Lung (tissue), 12 donors: ENCODE data around the gene ACADL. TPM values are rescaled to one million over a fixed set of nuclear protein-coding genes. Genes with fewer than 3 reads are reported as not detected.
A peak's percentile ranks its signal among the peaks of the same experiment; 100 is the strongest.

Experiments used
- ATAC-seq: fragments of 200-7000 bp; cut with Tn5 transposase; one replicate; pipeline ENCODE4 v1.9.1; 2020; ENCODE audit warnings: moderate number of reproducible peaks; ENCODE audit not compliant: insufficient read depth, low FRiP score
- DNase-seq, 3 donors: peaks; one replicate each; pipeline ENCODE4 v3.0.0-alpha.2; 2013 to 2017
- H3K27ac ChIP-seq, 2 donors: one replicate each; pipeline ENCODE4 v1.5.1; 2013; ENCODE audit warnings: mild to moderate bottlenecking in 2 of 2, moderate library complexity in 2 of 2, control low read depth in 1 of 2, inconsistent platforms in 1 of 2, low read depth in 1 of 2, low read length in 1 of 2
- H3K27me3 ChIP-seq, 3 donors: one replicate each; pipeline ENCODE4 v1.5.1; 2013; ENCODE audit warnings: low read length in 2 of 3; ENCODE audit not compliant: control insufficient read depth in 3 of 3, insufficient read depth in 3 of 3
- H3K36me3 ChIP-seq, 4 donors: one replicate each; pipeline ENCODE4 v1.5.1; 2013; ENCODE audit warnings: low read length in 4 of 4, mild to moderate bottlenecking in 1 of 4, moderate library complexity in 1 of 4; ENCODE audit not compliant: control insufficient read depth in 4 of 4, insufficient read depth in 4 of 4
- H3K4me1 ChIP-seq, 5 donors: one replicate each; pipeline ENCODE4 v1.5.1; 2013; ENCODE audit warnings: low read length in 5 of 5, mild to moderate bottlenecking in 2 of 5, moderate library complexity in 1 of 5; ENCODE audit not compliant: control insufficient read depth in 5 of 5, insufficient read depth in 5 of 5
- H3K4me3 ChIP-seq: one replicate; pipeline ENCODE4 v1.5.1; 2013; ENCODE audit warnings: mild to moderate bottlenecking, control low read depth, moderate library complexity
- H3K9ac ChIP-seq, 2 donors: one replicate each; pipeline ENCODE4 v1.5.1; 2013; ENCODE audit warnings: low read length in 2 of 2, control low read depth in 1 of 2; ENCODE audit not compliant: insufficient read depth in 1 of 2
- H3K9me3 ChIP-seq, 4 donors: one replicate each; pipeline ENCODE4 v1.5.1; 2013; ENCODE audit warnings: low read length in 3 of 4, mild to moderate bottlenecking in 1 of 4, moderate library complexity in 1 of 4; ENCODE audit not compliant: control insufficient read depth in 4 of 4, insufficient read depth in 3 of 4
- CTCF ChIP-seq: IDR thresholded peaks from 2 replicates; pipeline ENCODE4 v1.5.1; 2012; ENCODE audit warnings: mild to moderate bottlenecking; ENCODE audit errors: control extremely low read depth, extremely low read depth
- WGBS, 2 donors: extraction: QIAGEN DNeasy Blood & Tissue Kit; methylation state at CpG; one replicate each; pipeline ENCODE4 v1.1.7; 2013; 5-methylcytosine and 5-hydroxymethylcytosine counted together
- polyA plus RNA-seq, 2 donors: library from polyadenylated mRNA; stranded (reverse); fragments of 200-250 nt; gene quantifications; one replicate each; pipeline ENCODE4 v1.2.1, GENCODE V29; 2013
- total RNA-seq, 2 donors: library from RNA; depleted of rRNA in 1 of 2; stranded (reverse); fragments of >200 nt in 1 of 2; gene quantifications; one replicate each; pipeline ENCODE4 v1.2.1, GENCODE V29; 2014 to 2021
- donor health status: control.
- donor health status: control.
- donor health status: Bipolar disorder and iron deficiency.
- donor health status: healthy.
- donor health status: DM: yes; HTN: yes; CAD: no.

Gene ACADL
- total and polyA plus RNA-seq, 4 donors: 7.9 to 43.6 (median 31.2) TPM

DNA sequence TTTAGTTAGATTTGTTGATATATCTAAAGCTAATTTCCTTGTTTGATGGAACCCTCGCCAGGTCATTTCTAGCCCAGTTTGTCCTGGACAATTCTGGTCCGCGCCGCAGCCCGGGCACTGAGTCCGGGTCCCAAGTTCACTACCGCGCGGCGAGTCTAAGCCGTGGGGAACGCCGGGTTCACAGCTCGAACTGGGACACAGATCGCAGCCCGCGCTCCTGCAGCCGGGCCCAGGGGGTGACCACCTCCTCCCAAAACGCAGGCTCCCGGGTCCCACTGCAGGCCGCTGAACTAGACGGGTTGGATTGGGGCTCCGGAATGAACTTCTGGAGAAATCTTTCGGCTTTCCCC, 681 bp downstream of the ACADL start:
- Histone ChIP-seq H3K4me1 (peaks cover 0 to 9% (median 0%) of the 10 kb centered on the region in 5 donors), H3K4me3 (peak overlapping the region; percentile 63), H3K9ac (peak overlapping the region in 1 of 2 donors; percentile 28), H3K27me3 (peaks cover 0 to 35% (median 26%) of the 10 kb centered on the region in 3 donors), H3K27ac (peak overlapping the region in 1 of 2 donors; percentile 92), H3K36me3 (no peaks in the 10 kb centered on the region), H3K9me3 (no peaks in the 10 kb centered on the region)
- DNase-seq (no peak), ATAC-seq (peak; percentile 39)
- 5 to 7% methylated on average over 24 of the region's 24 CpGs for WGBS, 2 donors
- TF ChIP-seq CTCF: no peak

- Histone ChIP-seq H3K4me1 (no peaks in the 10 kb centered on the region), H3K4me3 (no peak overlapping the region), H3K27ac (no peak overlapping the region), H3K9ac (no peak overlapping the region), H3K36me3 (no peaks in the 10 kb centered on the region), H3K9me3 (no peaks in the 10 kb centered on the region), H3K27me3 (peaks cover 0 to 2% (median 0%) of the 10 kb centered on the region in 3 donors)
- 17 to 27% methylated on average over 1 of the region's 1 CpG for WGBS, 2 donors
- no peak for ATAC-seq
- no peak for TF ChIP-seq CTCF
- no peak for DNase-seq
Observed at GRCh38 chr2:210215120-210215519, 10.1 kb downstream of the ACADL start.

DNA sequence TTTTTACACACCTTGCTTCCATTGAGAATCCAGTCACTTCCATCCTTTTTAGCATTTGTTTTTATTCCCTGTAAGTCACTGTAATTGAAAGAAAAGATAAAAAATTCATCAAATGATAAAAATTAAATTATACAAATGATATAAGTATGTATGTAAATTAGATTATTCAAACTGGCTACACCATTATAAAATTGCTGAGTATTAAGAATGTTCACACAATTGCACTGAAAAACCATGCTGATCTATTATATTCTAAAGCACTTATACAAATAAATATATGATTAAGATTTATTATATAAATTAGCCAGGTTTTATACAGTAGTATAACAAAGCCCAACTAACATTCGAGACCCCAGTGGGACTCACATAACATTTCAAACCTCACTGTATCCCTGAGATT, 15.1 kb downstream of the ACADL start:
- DNase-seq (no peak), ATAC-seq (no peak)
- no peaks in the 10 kb centered on the region for H3K9me3 ChIP-seq
- 95 to 98% methylated on average over 1 of the region's 1 CpG for WGBS, 2 donors
- no peaks in the 10 kb centered on the region for H3K4me1 ChIP-seq
- no peak overlapping the region for H3K4me3 ChIP-seq
- no peaks in the 10 kb centered on the region for H3K27me3 ChIP-seq
- no peak overlapping the region for H3K9ac ChIP-seq
- H3K36me3 ChIP-seq: no peaks in the 10 kb centered on the region
- no peak for TF ChIP-seq CTCF
- no peak overlapping the region for H3K27ac ChIP-seq

GRCh38 chr2:210207929-210208328, 17.3 kb downstream of the ACADL start:
- H3K9ac ChIP-seq: no peak overlapping the region
- no peak for TF ChIP-seq CTCF
- H3K36me3 ChIP-seq: no peaks in the 10 kb centered on the region
- no peaks in the 10 kb centered on the region for H3K4me1 ChIP-seq
- H3K9me3 ChIP-seq: no peaks in the 10 kb centered on the region
- peaks cover 0 to 2% (median 0%) of the 10 kb centered on the region in 3 donors for H3K27me3 ChIP-seq
- H3K4me3 ChIP-seq: no peak overlapping the region
- DNase-seq: no peak
- ATAC-seq: no peak
- 78 to 83% methylated on average over 1 of the region's 1 CpG for WGBS, 2 donors
- H3K27ac ChIP-seq: no peak overlapping the region
